Panc1 (cell line): Measurements from ENCODE around the gene GNAS.

Experiments used
- CTCF ChIP-seq: fragments of 450-650 bp; IDR thresholded peaks from 2 replicates; pipeline ENCODE4 v1.5.1; 2017; ENCODE audit warnings: mild to moderate bottlenecking
- POLR2AphosphoS5 ChIP-seq: IDR thresholded peaks from 2 replicates; pipeline ENCODE4 v1.6.1; 2012; ENCODE audit warnings: mild to moderate bottlenecking, low read depth, low read length, moderate library complexity

- TF ChIP-seq CTCF (no peak), POLR2AphosphoS5 (no peak)
These were observed 75.1 kb downstream of the GNAS start for GRCh38 chr20:58927490-58928061.
